Epithelial cell of esophagus (primary cell): ENCODE data around the gene SH3PXD2A.

Source experiments
- DNase-seq: peaks from one replicate; pipeline ENCODE4 v3.0.0; 2010; ENCODE audit warnings: low read depth
- H3K4me3 ChIP-seq: 2 replicates; pipeline ENCODE4 v1.5.1; 2011; ENCODE audit warnings: mild to moderate bottlenecking, low read length, control low read depth
- TF ChIP-seq, protein P1 (sequence below): IDR thresholded peaks from 2 replicates; pipeline ENCODE4 v1.5.1; 2011; ENCODE audit warnings: low read depth, mild to moderate bottlenecking, low read length, control low read depth, inconsistent platforms; ENCODE audit not compliant: insufficient read depth; ENCODE audit errors: missing control alignments

SH3PXD2A gene

DNA sequence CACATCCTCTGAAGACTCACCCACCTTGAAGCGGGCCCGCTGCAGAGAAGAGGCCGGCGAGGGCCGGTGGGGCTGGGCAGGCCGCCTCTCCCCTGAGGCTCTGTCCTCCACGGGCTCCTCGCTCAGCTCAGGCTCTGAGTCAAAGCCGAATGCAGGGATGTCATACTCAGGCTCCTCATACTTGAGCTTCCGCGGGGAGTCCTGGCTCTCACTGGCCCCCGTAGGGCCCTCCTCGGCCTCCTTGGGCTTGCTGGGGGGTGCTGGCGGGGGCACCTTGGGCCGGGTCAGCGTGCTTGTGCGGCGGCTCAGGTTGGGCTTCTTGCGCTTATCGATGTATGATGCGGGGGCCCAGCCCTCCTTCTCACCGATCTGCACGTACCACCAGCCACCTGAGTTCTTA is 252.0 kb downstream of the SH3PXD2A start:
- TF ChIP-seq, protein P1, sequence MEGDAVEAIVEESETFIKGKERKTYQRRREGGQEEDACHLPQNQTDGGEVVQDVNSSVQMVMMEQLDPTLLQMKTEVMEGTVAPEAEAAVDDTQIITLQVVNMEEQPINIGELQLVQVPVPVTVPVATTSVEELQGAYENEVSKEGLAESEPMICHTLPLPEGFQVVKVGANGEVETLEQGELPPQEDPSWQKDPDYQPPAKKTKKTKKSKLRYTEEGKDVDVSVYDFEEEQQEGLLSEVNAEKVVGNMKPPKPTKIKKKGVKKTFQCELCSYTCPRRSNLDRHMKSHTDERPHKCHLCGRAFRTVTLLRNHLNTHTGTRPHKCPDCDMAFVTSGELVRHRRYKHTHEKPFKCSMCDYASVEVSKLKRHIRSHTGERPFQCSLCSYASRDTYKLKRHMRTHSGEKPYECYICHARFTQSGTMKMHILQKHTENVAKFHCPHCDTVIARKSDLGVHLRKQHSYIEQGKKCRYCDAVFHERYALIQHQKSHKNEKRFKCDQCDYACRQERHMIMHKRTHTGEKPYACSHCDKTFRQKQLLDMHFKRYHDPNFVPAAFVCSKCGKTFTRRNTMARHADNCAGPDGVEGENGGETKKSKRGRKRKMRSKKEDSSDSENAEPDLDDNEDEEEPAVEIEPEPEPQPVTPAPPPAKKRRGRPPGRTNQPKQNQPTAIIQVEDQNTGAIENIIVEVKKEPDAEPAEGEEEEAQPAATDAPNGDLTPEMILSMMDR = no peak
- no peak overlapping the region for H3K4me3 ChIP-seq
- no peak for DNase-seq

DNA sequence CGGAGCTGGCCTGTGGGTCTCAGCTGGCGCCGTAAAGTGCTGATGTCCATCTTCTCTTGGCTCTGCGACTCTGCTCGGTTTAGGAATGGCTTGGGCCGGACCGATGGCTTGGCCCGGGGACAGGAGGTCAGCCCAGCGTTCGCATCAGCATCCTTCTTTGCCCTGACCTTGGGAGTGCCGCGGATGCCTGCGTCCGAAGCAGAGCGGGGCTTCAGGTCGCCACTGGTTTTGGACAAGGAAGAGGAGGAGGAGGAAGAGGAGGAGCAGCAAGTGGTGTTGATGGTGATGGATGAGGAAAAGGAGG is 252.6 kb downstream of the SH3PXD2A start:
- TF ChIP-seq, protein P1 = no peak
- no peak for DNase-seq
- H3K4me3 ChIP-seq = no peak overlapping the region

DNA sequence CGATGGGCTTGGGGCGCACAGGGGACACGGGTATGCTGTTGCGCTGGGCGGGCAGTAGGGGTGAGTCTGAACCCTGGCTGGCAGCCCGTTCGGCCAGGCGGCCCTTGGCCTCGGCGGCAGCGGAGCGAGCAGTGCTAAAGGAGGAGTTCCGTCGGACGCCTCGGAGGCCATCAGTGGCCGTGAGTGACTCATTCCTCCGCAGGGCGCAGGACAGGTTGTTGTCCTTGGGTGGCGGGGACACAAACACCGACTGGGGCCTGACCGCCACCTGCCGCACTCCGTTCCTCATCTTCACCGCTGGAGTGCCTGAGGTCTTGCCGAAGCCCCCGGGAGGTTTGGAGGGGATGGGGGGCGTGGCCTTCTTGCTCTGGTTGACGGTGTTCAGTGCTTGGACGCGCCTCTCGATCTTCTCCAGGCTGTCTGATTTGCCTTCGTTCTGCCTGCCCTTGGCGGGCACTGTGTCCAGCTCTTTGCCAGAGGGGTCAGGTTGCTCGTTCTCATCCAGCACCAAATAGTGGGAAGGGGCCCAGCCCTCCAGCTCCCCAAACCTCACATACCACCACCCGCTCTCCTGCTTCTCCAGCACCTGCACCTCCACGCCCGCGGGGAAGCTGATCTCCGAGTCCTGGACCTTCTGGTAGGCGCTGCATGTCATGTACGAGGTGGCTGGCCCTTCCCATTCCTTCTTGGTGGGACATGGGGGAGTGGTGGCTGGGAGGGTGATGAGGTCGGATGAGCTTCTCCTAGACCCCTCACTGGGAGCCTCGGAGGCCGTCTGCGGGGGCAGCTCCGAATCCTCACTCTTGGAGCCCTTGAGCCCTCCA is 253.1 kb downstream of the SH3PXD2A start:
- no peak for DNase-seq
- TF ChIP-seq, protein P1 = no peak
- no peak overlapping the region for H3K4me3 ChIP-seq

DNA sequence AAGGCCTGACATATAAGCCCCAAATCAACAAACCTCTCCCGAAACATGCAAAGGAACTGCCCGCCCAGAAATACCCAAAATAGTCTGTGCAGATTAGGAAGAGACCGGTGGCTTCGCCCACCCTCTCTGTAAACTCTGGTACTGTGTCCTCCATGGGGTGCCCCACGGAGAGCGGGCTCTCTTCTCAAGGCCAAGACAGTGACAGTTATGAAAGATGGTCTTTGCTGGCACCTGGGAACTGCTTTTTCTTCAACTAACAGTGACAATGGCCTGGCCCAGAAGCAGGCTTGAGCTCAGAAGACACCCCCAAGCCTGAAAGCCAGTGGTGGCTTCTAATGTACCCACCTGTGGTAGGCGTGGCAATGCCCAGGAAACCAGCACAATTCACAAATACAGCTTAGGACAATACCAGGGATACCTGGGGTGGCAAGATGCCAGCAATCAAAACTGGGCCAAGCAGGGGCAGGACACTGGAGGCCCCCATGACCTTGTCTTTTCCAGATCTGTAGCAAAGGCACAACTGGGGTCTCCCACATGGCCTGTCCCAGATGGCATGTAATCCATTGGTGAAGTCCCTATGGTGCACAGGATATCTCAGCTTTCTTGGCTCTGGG is 254.3 kb downstream of the SH3PXD2A start:
- no peak for DNase-seq
- no peak overlapping the region for H3K4me3 ChIP-seq
- TF ChIP-seq, protein P1 = no peak

DNA sequence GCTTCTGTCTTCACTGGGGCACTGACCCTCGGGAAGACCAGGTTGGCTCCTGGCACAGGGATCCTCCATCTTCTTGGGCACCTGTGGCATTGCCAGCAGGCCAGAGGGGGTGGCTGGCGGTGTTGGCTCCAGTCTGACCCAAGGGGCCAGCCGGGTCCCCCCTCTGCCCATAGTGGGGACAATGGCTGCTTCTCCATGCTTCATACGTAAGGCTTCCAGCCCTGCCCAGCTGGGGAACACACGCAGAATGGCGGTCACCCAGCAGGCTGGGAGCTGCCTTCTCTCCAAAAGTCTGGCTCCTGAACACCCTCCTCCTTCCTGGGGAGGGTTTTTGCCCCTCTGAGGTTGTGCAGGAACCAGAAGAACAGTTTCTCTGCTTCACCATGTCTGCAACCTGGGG is 255.1 kb downstream of the SH3PXD2A start:
- DNase-seq = no peak
- TF ChIP-seq, protein P1 = no peak
- no peak overlapping the region for H3K4me3 ChIP-seq

DNA sequence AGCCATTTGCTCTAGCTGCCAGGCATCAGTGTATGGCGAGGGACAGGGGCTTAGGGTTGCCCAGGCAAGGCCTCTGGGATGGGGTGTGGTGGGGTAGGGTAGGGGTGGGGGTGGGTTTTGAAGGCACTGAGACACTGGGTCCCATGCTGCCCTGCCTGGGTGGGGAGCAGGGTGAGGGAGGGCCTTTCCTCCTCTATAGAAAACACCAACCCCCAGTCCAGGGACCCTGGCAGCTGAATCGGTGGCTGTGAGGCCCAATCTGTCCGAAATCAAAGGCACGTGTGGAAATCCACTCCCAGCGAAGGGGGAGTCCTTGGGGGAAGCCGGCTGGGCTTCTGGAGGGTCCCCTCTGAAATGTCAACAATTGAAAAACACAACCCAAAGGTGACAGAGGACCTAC is 255.5 kb downstream of the SH3PXD2A start:
- DNase-seq = no peak
- no peak overlapping the region for H3K4me3 ChIP-seq
- TF ChIP-seq, protein P1 = no peak

DNA sequence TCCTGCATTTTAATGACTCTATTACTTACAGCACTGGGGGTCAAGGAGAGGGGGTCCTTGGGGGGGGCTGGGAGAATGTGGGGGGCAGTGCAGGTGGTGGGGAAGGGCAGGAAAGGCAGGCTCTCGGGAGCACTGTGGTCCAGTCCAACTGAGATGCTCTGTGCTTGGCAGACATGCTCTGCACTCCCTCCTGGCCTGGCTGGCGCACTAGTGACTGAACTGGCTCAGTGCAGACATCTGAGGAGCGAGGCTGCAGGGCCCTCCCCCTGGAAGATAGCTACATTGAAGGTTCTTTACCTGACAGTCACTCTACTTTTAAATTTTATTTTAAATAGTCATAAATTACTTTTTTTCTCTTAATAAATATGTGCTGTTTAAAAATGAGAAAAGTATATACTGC is 256.2 kb downstream of the SH3PXD2A start:
- DNase-seq = no peak
- TF ChIP-seq, protein P1 = no peak
- H3K4me3 ChIP-seq = no peak overlapping the region
